ENCODE data around the gene OR5AR1.
"Not testable (repeated sequence)": the region's sequence is repeated elsewhere in the genome, so short reads cannot be mapped to it uniquely, and the experiment has no call there.

Gene OR5AR1

GRCh38 chr11:56663386-56663785 is at the start of gene OR5AR1:
Gene OR5AR1, plus strand, starts transcription at chr11:56663686. Its CDS starts 0 bp downstream, at chr11:56663686.
- Histone ChIP-seq H3K27me3 (ENCODE audit: control insufficient read depth, insufficient read depth, low read length) (no peaks in the 10 kb centered on the region), H3K4me3 (ENCODE audit: low read length) (no peak within 1 kb of the TSS), H3K4me1 (ENCODE audit: control insufficient read depth, insufficient read depth, low read length) (no peaks in the 10 kb centered on the region), H3K9ac (ENCODE audit: low read length) (no peak within 1 kb of the TSS), H3K27ac (ENCODE audit: low read depth, low read length) (no peak within 1 kb of the TSS), H3K36me3 (ENCODE audit: control insufficient read depth, insufficient read depth, low read length) (no peaks in the 10 kb centered on the region)

- Histone ChIP-seq H3K36me3 (ENCODE audit: control insufficient read depth, insufficient read depth, low read length) (no peaks in the 10 kb centered on the region), H3K4me1 (ENCODE audit: control insufficient read depth, insufficient read depth, low read length) (no peaks in the 10 kb centered on the region), H3K27ac (ENCODE audit: low read depth, low read length) (no peak overlapping the region), H3K4me3 (ENCODE audit: low read length) (no peak overlapping the region), H3K27me3 (ENCODE audit: control insufficient read depth, insufficient read depth, low read length) (no peaks in the 10 kb centered on the region), H3K9ac (ENCODE audit: low read length) (no peak overlapping the region)
Measured at GRCh38 chr11:56624661-56625110, 38.8 kb upstream of the OR5AR1 start.

GRCh38 chr11:56625946-56626345 is 37.5 kb upstream of the OR5AR1 start:
- no peaks in the 10 kb centered on the region for H3K4me1 ChIP-seq (ENCODE audit: control insufficient read depth, insufficient read depth, low read length)
- no peak overlapping the region for H3K27ac ChIP-seq (ENCODE audit: low read depth, low read length)
- H3K36me3 ChIP-seq (ENCODE audit: control insufficient read depth, insufficient read depth, low read length): no peaks in the 10 kb centered on the region
- no peak overlapping the region for H3K4me3 ChIP-seq (ENCODE audit: low read length)
- no peak overlapping the region for H3K9ac ChIP-seq (ENCODE audit: low read length)
- no peaks in the 10 kb centered on the region for H3K27me3 ChIP-seq (ENCODE audit: control insufficient read depth, insufficient read depth, low read length)

- Histone ChIP-seq H3K27me3 (ENCODE audit: control insufficient read depth, insufficient read depth, low read length) (no peaks in the 10 kb centered on the region), H3K4me3 (ENCODE audit: low read length) (no peak overlapping the region), H3K36me3 (ENCODE audit: control insufficient read depth, insufficient read depth, low read length) (no peaks in the 10 kb centered on the region), H3K4me1 (ENCODE audit: control insufficient read depth, insufficient read depth, low read length) (no peaks in the 10 kb centered on the region), H3K27ac (ENCODE audit: low read depth, low read length) (no peak overlapping the region), H3K9ac (ENCODE audit: low read length) (no peak overlapping the region)
Measured at GRCh38 chr11:56632329-56632728, 31.2 kb upstream of the OR5AR1 start.

- H3K9ac ChIP-seq (ENCODE audit: low read length): no peak overlapping the region
Measured at GRCh38 chr11:56636861-56637260, 26.6 kb upstream of the OR5AR1 start.

GRCh38 chr11:56637500-56637899 is 26.0 kb upstream of the OR5AR1 start:
- no peak overlapping the region for H3K27ac ChIP-seq (ENCODE audit: low read depth, low read length)
- H3K27me3 ChIP-seq (ENCODE audit: control insufficient read depth, insufficient read depth, low read length): no peaks in the 10 kb centered on the region
- no peak overlapping the region for H3K4me3 ChIP-seq (ENCODE audit: low read length)
- H3K9ac ChIP-seq (ENCODE audit: low read length): no peak overlapping the region
- no peaks in the 10 kb centered on the region for H3K36me3 ChIP-seq (ENCODE audit: control insufficient read depth, insufficient read depth, low read length)
- H3K4me1 ChIP-seq (ENCODE audit: control insufficient read depth, insufficient read depth, low read length): no peaks in the 10 kb centered on the region

More at GRCh38 chr11:56636861-56637260, 26.6 kb upstream of the OR5AR1 start:
- no peaks in the 10 kb centered on the region for H3K27me3 ChIP-seq (ENCODE audit: control insufficient read depth, insufficient read depth, low read length)
- no peak overlapping the region for H3K27ac ChIP-seq (ENCODE audit: low read depth, low read length)
- no peaks in the 10 kb centered on the region for H3K4me1 ChIP-seq (ENCODE audit: control insufficient read depth, insufficient read depth, low read length)
- H3K4me3 ChIP-seq (ENCODE audit: low read length): no peak overlapping the region
- no peaks in the 10 kb centered on the region for H3K36me3 ChIP-seq (ENCODE audit: control insufficient read depth, insufficient read depth, low read length)

- no peaks in the 10 kb centered on the region for H3K4me1 ChIP-seq (ENCODE audit: control insufficient read depth, insufficient read depth, low read length)
- H3K9ac ChIP-seq (ENCODE audit: low read length): no peak within 1 kb of the TSS
- no peaks in the 10 kb centered on the region for H3K27me3 ChIP-seq (ENCODE audit: control insufficient read depth, insufficient read depth, low read length)
- no peak within 1 kb of the TSS for H3K27ac ChIP-seq (ENCODE audit: low read depth, low read length)
- H3K4me3 ChIP-seq (ENCODE audit: low read length): no peak within 1 kb of the TSS
- H3K36me3 ChIP-seq (ENCODE audit: control insufficient read depth, insufficient read depth, low read length): no peaks in the 10 kb centered on the region
Measured at GRCh38 chr11:56642339-56642738, 21.1 kb upstream of the OR5AR1 start, which contains the start of gene OR5AP2. Gene OR5AP2, minus strand, starts transcription at chr11:56642439. Its CDS starts 0 bp downstream, at chr11:56642439.

GRCh38 chr11:56659755-56660154 is 3.7 kb upstream of the OR5AR1 start:
- H3K4me1 ChIP-seq (ENCODE audit: control insufficient read depth, insufficient read depth, low read length): no peaks in the 10 kb centered on the region
- no peak overlapping the region for H3K9ac ChIP-seq (ENCODE audit: low read length)
- H3K27ac ChIP-seq (ENCODE audit: low read depth, low read length): no peak overlapping the region
- H3K36me3 ChIP-seq (ENCODE audit: control insufficient read depth, insufficient read depth, low read length): no peaks in the 10 kb centered on the region
- no peaks in the 10 kb centered on the region for H3K27me3 ChIP-seq (ENCODE audit: control insufficient read depth, insufficient read depth, low read length)
- H3K4me3 ChIP-seq (ENCODE audit: low read length): no peak overlapping the region

- no peak overlapping the region for H3K9ac ChIP-seq (ENCODE audit: low read length)
- no peaks in the 10 kb centered on the region for H3K36me3 ChIP-seq (ENCODE audit: control insufficient read depth, insufficient read depth, low read length)
- H3K27me3 ChIP-seq (ENCODE audit: control insufficient read depth, insufficient read depth, low read length): no peaks in the 10 kb centered on the region
- no peaks in the 10 kb centered on the region for H3K4me1 ChIP-seq (ENCODE audit: control insufficient read depth, insufficient read depth, low read length)
- no peak overlapping the region for H3K27ac ChIP-seq (ENCODE audit: low read depth, low read length)
- H3K4me3 ChIP-seq (ENCODE audit: low read length): no peak overlapping the region
Measured at GRCh38 chr11:56670984-56671383, 7.5 kb downstream of the OR5AR1 start.

GRCh38 chr11:56688554-56689100 is 25.1 kb downstream of the OR5AR1 start:
- H3K27me3 ChIP-seq (ENCODE audit: control insufficient read depth, insufficient read depth, low read length): no peaks in the 10 kb centered on the region
- no peak overlapping the region for H3K4me3 ChIP-seq (ENCODE audit: low read length)
- no peak overlapping the region for H3K27ac ChIP-seq (ENCODE audit: low read depth, low read length)
- no peaks in the 10 kb centered on the region for H3K4me1 ChIP-seq (ENCODE audit: control insufficient read depth, insufficient read depth, low read length)
- no peak overlapping the region for H3K9ac ChIP-seq (ENCODE audit: low read length)
- no peaks in the 10 kb centered on the region for H3K36me3 ChIP-seq (ENCODE audit: control insufficient read depth, insufficient read depth, low read length)

- H3K36me3 ChIP-seq (ENCODE audit: control insufficient read depth, insufficient read depth, low read length); H3K4me3 ChIP-seq (ENCODE audit: low read length); H3K4me1 ChIP-seq (ENCODE audit: control insufficient read depth, insufficient read depth, low read length); H3K27ac ChIP-seq (ENCODE audit: low read depth, low read length); H3K9ac ChIP-seq (ENCODE audit: low read length); H3K27me3 ChIP-seq (ENCODE audit: control insufficient read depth, insufficient read depth, low read length): not testable (repeated sequence)
Measured at GRCh38 chr11:56691179-56691578, 27.7 kb downstream of the OR5AR1 start.

GRCh38 chr11:56693428-56693827 is 29.9 kb downstream of the OR5AR1 start:
- Histone ChIP-seq H3K4me1 (ENCODE audit: control insufficient read depth, insufficient read depth, low read length) (no peaks in the 10 kb centered on the region), H3K36me3 (ENCODE audit: control insufficient read depth, insufficient read depth, low read length) (no peaks in the 10 kb centered on the region), H3K9ac (ENCODE audit: low read length) (no peak overlapping the region), H3K4me3 (ENCODE audit: low read length) (no peak overlapping the region), H3K27me3 (ENCODE audit: control insufficient read depth, insufficient read depth, low read length) (no peaks in the 10 kb centered on the region), H3K27ac (ENCODE audit: low read depth, low read length) (no peak overlapping the region)

- no peaks in the 10 kb centered on the region for H3K27me3 ChIP-seq (ENCODE audit: control insufficient read depth, insufficient read depth, low read length)
- no peak within 1 kb of the TSS for H3K4me3 ChIP-seq (ENCODE audit: low read length)
- no peaks in the 10 kb centered on the region for H3K4me1 ChIP-seq (ENCODE audit: control insufficient read depth, insufficient read depth, low read length)
- no peaks in the 10 kb centered on the region for H3K36me3 ChIP-seq (ENCODE audit: control insufficient read depth, insufficient read depth, low read length)
- no peak within 1 kb of the TSS for H3K9ac ChIP-seq (ENCODE audit: low read length)
- no peak within 1 kb of the TSS for H3K27ac ChIP-seq (ENCODE audit: low read depth, low read length)
Measured at GRCh38 chr11:56698795-56699194, 35.3 kb downstream of the OR5AR1 start, which contains the start of gene OR9G1. Gene OR9G1, plus strand, starts transcription at chr11:56699095. Its CDS starts 1,293 bp downstream, at chr11:56700388.

Data from rectal smooth muscle tissue (tissue), 1 donor.